Iris pigment epithelial cell (primary cell): ENCODE measurements around the gene WDR31.
A peak's percentile ranks its signal among the peaks of the same experiment; 100 is the strongest.

Experiments used
- DNase-seq: peaks from one replicate; pipeline ENCODE4 v3.0.0-alpha.2; 2011; ENCODE audit warnings: low read depth

WDR31 gene

DNA sequence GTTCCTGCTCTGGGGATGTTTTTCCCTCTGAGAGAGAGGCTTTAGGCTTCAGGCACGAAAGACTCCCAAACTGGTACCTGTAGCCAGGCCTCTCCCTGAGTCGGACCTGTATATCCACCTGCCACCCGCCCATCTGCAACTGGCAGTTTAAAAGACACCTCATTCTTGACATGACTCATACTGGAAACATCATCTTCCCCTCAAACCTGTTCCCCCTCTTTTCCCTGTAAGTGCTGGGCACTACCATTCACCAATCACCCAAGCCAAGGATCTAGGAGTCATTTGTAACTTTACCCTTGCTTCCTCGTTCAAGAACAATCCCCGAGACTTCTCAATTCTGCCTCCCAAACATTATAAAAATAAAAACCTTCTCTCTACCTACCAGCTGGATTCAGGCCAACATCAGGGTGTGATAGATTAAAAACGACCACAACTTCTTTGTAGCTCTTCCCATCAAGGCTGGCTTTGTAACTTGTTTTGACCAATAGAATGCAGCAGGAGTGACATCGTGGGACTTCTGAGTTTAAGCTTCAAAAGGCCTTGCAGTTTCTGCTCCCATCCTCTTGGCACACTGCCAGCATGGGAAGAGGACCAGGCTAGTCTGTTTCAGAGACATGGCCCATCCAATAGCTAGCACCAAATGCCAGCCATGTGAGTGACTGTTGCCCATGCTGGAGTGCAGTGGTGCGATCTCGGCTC lies 1.8 kb upstream of the WDR31 start:
- DNase-seq = no peak

DNA sequence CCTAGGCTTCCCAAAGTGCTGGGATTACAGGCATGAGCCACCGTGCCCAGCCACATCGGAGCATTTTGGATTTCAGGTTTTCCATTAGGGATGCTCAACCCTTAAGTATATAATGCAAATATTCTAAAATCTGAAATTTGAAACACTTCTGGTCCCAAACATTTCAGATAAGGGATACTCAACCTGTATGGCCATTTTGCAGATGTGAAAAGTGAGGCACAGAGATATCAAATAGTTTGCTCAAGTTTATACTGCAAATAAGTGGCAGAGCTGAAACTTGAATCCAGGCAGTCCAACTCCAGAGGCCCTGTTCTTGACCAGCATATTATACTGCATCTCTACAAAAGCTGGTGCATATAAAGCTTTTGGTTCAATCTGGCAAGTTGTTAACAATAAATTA lies 2.4 kb downstream of the WDR31 start:
- no peak for DNase-seq

DNA sequence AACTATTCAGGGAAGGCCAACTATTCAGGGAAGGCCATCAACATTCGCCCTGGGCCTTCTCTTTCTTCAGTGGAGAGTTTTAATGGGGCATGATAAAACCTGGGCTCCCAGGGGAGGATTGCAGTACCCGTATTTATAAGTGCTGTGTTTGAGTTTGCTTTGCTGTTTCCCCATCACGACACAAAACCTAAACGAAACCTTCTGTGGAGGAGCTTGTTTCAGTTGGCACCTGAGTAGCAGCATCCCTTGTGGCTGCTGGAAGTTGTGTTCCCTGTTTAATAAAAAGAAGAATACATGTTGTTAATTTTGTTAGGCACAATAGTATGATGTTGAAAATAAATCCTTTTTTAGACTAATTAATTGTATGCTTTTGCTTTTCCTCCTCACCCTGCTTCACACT lies 8.3 kb downstream of the WDR31 start:
- no peak for DNase-seq

DNA sequence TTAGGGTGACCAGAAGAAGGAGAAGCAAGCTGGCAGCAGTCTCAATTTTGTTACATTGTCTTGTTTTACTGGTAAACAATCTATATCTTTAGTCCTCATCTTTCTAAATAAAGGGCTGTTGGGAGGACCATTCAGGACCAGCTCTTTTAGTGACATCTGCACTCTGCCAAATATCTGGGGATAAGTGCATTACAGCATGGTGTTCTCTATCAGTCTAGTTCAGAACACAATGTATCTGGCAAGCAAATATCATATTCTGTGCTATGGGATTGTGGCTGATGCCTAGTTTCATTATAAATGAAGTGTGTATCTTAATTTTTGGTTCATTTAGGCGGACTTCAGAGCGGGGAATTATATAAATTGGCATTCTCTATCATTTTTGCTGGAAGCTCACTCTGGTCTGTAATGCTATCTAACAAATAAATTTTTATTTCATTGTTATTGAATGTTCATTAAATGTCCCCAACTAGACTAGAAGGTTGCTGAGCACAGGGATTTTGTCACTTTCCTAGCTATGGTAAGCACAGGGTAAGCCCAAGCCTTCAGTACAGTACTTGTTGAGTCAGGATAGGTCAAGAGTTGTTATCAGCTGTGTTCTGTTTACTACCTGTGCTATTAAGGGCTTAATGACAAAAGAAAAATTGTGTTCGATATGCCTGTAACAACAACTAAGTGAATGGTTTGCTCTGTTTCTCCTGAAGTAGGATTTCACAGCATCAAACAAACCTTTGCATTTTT lies 11.9 kb downstream of the WDR31 start:
- DNase-seq = no peak

DNA sequence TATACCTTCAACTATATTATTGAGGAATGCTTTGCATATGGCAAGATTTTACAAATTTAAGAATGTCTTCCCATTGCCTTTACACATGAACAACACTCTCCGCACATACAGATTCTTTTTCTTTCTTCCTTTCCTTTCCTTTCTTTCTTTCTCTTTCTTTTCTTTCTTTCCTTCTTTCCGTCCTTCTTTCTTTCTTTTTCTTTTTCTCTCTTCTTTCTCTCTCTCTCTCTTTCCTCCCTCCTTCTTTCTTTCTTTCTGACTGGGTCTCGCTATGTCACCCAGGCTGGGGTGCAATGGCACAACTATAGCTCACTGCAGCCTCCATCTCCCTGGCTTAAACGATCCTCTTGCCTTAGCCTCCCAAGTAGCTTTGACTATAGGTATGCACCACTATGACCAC lies 13.8 kb downstream of the WDR31 start:
- no peak for DNase-seq

DNA sequence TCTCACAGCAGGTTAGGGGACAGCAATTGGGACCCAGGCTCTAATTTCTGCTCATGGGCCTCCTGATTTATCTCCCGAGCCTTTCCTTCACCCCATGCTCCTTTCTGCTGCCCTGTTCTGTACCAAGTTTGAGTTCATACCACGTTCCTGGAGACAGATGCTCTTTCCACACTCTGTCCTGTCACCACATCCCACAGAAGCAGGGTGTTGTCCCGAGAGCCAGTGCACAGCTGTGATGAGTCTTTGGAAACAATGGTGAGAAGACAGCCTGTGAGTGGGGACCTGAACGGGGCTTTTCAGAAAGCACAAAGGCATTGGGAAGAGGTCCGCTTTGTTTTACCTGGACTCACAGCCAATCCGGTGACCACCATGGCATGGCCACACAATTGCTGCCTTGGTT lies 17.4 kb downstream of the WDR31 start:
- no peak for DNase-seq

DNA sequence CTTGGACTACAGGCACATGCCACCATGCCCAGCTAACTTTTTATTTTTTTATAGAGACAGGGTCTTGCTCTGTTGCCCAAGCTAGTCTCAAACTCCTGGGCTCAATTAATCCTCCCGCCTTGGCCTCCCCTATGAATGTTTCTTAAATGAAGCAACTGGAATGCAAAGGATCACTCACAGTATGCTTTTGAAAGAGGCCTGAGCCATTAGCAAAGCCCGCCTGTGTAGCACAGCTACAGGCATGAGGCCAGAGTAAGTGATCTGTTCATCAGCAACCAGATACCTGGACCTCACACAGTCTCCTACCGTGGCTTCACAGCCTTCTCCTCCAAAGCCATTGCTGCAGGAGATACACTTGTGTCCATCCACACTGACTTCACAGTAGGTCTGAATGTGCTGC lies 20.0 kb downstream of the WDR31 start:
- DNase-seq = no peak

DNA sequence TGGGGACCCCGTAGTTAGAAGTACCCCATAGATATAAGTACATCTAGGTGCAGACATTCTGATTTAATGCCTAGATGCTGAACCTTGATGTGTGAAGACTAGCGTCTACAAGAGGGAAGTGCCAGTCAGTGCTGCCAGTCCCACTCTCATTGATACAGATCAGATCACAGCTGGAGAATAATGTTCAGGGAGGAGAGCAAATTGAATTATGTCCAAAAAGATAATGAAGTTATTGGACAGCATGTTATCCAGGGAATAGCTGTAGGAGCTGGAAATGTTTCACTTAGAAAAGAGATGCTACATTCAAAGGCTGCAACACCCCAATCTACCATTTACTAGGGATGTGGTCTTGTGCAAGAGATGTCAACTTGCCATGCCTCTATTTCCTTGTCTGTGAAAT lies 21.0 kb downstream of the WDR31 start:
- DNase-seq = no peak

DNA sequence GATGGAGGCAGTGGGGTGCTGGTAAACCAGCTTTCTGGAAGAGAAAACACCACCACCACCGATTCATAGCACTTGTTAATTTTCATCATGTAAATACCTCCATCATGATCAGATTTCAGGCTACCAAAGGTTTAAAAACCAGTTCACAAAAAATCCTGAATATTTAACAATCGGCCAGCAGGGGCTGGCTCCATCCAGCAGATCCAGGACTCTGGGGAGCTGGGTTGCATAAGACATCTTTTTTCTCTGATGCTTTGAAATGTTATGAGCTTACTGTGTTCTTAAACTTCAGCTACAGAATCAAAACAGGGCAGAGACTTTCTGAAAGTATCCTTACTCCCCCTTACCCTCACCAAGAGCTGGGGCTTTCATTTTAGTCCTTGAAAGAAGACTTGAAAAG lies 22.3 kb downstream of the WDR31 start:
- no peak for DNase-seq

DNA sequence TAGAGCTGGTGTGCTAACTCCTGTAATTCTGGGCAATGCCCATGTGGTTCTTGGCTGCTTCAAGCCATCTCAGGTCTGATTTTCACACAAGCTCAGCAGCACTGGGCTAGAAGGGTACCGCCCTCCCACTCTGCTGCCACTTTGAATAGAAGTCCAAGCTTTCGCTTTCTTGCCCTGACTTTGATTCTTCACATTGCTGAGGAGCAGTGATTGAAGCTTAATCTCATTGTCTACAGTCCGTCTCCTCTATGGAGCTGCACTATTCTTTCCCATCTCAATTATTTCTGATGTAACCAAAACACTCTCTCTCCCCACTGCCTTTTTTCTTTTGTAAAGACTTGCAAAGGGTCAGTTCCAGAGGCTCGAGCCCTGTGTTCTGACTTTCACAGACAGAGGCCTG lies 24.0 kb downstream of the WDR31 start:
- no peak for DNase-seq

DNA sequence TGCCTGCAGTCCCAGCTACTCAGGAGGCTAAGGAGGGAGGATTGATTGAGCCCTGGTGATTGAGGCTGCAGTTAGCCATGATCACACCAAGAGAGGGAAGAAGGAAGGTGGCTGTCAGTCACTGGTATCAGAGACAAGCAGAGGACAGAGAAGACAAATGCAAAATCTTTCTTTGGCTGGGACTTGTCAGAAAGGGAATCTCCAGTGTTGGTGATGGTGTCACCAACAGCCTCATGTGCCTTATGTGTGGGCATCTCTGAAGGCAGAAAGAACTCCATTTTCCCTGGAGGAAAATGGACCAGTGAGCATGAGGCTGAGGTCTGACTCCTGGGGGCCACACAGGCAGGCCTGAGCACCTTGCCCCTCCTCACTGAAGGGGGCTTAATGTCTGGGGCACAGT lies 24.8 kb downstream of the WDR31 start:
- DNase-seq = no peak

DNA sequence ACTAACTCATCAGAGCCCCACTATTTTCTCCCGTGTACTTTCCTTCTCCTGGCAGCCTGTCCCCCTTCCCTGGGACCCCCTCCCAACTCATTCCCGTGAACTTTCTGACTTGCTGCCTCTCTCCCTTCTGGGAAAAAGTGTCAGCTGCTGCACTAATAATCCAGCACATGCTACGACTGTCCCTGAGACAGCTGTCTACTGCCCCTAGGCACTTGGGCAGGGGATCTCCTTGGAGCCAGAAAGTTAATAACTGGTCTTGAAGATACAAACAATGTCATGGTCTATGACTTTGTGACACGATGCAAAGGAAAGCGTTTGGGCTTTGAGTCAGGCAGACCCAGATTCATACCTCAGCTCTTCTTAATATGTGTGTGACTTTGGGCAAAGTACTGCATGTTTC lies 26.8 kb downstream of the WDR31 start:
- no peak for DNase-seq

DNA sequence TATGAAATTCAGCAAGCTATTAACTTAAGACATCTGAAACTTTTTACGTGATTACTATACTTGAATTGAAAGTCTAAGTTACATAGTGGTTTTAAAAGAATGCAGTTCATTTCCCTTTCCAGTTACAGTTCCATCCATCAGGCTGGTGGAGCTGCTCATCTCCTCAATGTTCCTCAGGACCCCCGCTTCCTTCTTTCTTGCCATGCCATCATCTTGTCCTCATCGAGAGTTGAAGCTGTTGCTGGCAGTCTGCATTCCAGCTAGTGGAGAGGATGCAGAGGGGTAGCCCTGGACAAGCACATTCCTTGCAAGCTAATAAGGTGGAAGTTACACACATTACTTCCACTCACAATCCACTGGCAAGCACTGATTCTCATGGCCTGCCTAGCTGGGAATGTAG lies 28.1 kb downstream of the WDR31 start:
- no peak for DNase-seq

DNA sequence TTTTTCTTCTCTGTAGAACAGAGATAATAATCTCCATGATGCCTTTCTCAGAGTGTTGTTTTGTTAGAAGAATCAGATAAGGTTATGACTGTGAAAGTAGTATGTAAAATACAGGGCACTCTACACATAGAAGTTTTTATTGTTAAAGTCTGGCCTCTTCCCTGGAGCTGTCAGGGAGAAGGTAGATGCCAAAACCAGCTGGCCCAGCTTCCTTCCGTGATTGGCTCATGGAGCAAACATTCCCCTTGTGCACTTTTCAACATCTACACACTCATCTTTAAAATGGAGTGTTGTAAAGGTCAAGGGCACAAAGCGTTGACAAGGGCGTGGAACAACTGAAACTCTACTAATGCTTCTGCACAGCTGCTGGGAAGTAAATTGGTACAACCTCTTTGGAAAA lies 29.5 kb downstream of the WDR31 start:
- DNase-seq = no peak

DNA sequence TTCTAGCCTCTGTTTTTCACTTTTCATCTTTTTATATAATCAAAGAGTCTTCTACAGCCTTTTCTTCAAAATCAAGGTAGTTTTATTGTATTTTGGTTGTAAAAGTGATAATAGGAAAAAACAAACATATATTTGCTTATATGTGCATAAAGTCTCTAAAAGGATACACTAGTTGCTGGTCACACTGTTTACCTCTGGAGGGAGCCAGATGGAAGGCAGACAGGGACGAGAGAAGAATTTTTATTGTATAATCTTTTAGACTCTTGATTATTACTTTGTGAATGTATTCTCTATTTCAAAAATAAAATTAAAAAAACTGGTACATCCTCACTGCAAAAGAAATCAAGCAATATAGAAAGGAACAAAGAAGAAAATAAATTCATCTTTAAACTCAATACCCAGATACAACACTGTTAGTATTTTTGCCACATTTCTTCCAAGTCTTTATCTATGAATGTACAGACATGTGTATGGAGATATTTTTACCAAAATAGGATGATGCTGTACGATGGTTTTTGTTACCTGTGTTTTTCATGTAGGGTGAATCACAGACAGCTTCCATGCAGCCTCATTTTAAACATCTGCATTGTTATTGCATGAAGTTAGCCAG lies 30.8 kb downstream of the WDR31 start:
- DNase-seq = peak; percentile 57

DNA sequence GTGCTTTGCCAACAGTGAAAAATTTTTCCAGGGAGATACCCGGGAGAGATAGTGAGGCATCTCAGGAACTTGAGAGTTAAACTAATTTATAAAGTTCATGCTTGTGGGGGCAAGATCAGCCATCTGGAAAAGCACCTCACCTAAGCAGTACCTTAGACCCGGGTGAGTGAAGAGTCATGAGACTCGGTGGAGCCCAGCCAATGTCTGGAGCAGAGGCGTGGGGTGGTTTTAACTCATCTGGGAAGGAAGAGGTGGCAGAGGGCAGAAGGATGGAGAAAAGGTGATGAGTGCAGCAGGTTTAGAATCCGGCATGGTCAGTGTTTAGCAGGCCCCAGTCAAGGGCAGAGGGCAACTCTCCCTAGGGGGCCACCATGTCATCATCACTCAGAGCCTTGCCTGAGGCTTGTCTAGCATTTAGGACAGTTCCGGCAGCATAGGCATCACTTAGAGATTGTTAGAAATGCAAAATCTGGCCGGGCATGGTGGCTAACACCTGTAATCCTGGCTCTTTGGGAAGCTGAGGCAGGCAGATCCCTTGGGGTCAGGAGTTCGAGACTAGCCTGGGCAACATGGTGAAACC lies 32.6 kb downstream of the WDR31 start:
- no peak for DNase-seq

DNA sequence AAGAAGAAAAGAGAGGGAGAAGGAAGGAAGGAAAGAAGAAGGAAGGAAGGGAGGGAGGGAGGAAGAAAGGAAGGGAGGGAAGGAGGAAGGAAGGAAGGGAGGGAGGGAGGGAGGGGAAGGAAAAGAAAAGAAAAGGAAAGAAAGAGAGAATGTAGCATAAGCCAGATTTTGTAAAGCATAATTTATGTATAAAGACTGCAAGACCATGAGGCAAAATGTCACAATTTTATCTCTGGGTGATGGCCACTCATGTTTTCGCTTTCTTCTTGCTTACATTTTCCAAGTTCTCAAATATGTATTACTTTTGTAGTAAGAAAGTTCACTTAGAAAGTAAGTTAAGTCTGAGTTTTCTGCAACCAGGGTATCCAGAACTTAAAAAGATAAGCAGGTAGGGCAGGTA lies 33.5 kb downstream of the WDR31 start:
- DNase-seq = no peak

DNA sequence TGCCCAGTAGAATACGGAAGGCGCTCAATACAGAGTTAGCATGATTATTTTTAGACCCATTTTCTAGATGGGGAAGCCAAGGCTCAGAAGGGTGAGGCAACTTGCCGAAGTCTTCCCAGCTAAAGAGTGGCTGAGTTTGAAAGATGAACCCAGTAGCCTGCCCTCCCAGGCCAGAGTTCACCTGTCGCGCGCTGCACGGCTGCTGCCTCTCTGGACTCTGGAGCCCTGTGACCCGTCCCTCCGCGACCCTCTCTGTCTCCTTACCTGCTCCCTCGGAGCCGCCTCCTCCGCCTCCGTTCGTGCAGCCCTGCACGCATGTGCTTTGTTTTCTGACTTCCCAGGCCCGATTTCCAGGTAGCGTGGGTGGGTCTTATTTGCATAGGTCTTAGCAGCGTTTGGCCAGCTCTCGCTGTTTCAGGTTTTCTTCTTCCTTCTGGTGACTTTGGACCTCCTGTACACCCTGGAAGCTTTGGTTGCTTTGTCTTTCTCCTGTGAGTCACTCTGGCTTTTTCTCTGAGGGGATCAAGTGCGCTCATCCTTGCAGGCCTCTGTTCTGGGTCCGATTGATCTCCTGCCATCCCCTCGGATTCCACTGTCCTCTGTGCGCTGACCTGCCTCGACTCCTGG lies 37.2 kb downstream of the WDR31 start, which contains the start of gene RNF183:
RNF183 (minus strand) TSS at position 585 of the 627 bp plus-strand sequence. CDS start 5,192 bp downstream, outside the sequence.
- no peak for DNase-seq

DNA sequence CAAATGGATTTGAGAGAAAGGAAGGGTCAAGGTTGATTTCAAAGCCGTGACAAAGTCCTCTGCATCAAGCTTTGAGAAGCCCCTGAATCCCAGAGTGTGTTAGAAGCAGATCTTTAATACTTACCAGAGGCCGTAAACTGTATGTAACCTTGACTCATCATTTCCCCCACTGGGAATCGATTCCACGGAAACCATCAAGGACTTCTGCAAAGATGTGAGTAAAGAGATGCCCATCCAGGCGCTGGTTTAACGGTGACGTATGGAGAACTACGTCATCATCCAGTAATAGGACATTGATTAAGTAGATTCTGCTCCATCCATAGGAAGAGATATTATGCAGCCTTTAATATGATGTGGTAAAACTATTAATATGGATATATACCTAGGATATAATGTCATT lies 38.5 kb downstream of the WDR31 start:
- no peak for DNase-seq

DNA sequence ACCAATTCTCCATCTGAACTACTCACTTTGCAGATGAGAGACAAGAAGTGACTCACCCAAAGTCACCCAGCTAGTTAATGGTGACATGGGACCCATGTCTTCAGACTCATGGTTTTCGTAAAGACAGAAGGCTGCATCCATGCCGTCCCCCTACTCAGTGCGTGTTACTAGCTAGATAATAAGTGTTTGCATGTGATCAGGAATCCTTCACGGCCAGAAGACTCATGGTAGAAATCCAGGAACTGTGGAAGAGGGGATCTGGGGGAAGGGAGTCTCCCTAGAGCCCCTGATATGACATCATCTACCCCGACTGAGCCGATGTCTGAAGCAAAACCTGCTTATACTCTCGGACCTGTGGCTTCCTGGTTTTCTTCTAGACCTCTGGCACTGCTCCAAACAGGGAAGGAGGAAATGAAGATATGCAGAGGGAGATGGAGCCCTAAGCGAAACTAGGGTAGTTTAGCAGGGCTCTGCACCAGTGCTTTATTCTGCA lies 40.2 kb downstream of the WDR31 start:
- DNase-seq = no peak

DNA sequence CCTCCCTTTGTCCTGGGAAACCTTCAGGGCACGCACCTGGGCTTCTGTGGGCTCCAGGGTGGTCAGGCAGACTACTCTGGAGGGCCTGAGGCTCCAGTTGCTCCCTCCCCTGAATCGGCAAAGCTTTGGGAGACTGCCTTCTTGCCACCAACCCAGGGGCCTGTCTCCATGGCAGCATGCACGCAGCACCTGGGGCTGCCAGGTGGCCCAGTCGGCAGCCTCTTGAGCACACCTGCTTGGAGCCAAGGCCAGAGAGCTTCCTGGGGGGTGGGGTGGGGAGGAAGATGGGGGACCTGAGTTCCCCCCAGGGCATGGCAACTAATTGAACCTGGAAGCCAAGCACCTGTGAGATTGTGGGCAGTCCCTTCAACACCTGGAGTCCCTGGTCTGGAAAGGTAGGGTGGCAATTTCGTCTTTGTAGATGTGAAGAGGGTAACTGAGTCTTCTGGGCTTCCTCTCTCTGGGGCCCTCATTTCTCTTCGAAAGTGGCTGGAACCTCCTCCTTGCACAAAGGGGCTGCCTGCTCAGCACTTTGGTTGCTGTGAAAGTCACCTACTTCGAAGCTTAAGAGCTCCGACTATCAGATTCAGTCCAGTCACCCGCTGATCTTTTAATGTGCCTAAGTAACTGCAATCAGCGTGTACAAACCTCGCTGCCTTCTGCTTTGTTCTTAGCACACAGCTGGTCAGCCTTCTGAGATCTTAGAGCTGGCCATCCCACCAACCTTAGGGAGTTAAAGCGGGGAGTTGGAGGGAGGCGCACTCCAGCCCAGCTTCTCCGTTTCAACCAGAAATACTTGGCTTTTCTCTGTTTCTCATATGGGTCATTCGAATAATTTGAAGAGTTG lies 40.9 kb downstream of the WDR31 start:
- no peak for DNase-seq
